DOHH2 (cell line): ENCODE measurements around the gene SLMAP.

ENCODE experiments used
- H3F3A ChIP-seq: fragments of 200-600 bp; sonication (generic), shearing (Covaris generic); 2 replicates; pipeline ENCODE4 v1.6.0; 2016; ENCODE audit warnings: antibody characterized with exemption, mild to moderate bottlenecking; ENCODE audit not compliant: control insufficient read depth, insufficient read depth
- H3K27ac ChIP-seq: fragments of 200-600 bp; sonication (generic); 2 replicates; pipeline ENCODE4 v1.5.1; 2014; ENCODE audit warnings: low read depth, mild to moderate bottlenecking, low read length, moderate library complexity
- H3K27me3 ChIP-seq: fragments of 200-600 bp; sonication (generic); 2 replicates; pipeline ENCODE4 v1.6.1; 2014; ENCODE audit warnings: mild to moderate bottlenecking, low read length, mixed read lengths; ENCODE audit not compliant: control insufficient read depth
- H3K36me3 ChIP-seq: fragments of 200-600 bp; sonication (generic); 2 replicates; pipeline ENCODE4 v1.6.1; 2014; ENCODE audit warnings: mild to moderate bottlenecking, low read length, moderate library complexity, mixed read lengths; ENCODE audit not compliant: control insufficient read depth
- H3K4me1 ChIP-seq: fragments of 200-600 bp; sonication (generic); 2 replicates; pipeline ENCODE4 v1.6.1; 2014; ENCODE audit warnings: mild to moderate bottlenecking, low read length, mixed read lengths; ENCODE audit not compliant: control insufficient read depth
- H3K4me2 ChIP-seq: fragments of 200-600 bp; sonication (generic); 2 replicates; pipeline ENCODE4 v1.6.0; 2014; ENCODE audit warnings: mild to moderate bottlenecking, low read length, moderate library complexity
- H3K4me3 ChIP-seq: fragments of 200-600 bp; sonication (generic); 2 replicates; pipeline ENCODE4 v1.5.1; 2014; ENCODE audit warnings: mild to moderate bottlenecking, low read length, mixed read lengths
- H3K79me2 ChIP-seq: fragments of 200-600 bp; sonication (generic); 2 replicates; pipeline ENCODE4 v1.6.1; 2014; ENCODE audit warnings: mild to moderate bottlenecking, low read length, mixed read lengths; ENCODE audit not compliant: control insufficient read depth
- H3K9me2 ChIP-seq: fragments of 200-600 bp; sonication (generic); replicated peaks from 2 replicates; pipeline ENCODE4 v1.6.1; 2014; ENCODE audit warnings: mild to moderate bottlenecking, low read length, mixed read lengths; ENCODE audit not compliant: control insufficient read depth
- H3K9me3 ChIP-seq: fragments of 200-600 bp; sonication (generic); 2 replicates; pipeline ENCODE4 v1.6.1; 2014; ENCODE audit warnings: antibody characterized with exemption, low read length, mixed read lengths; ENCODE audit not compliant: control insufficient read depth, insufficient read depth
- H4K20me1 ChIP-seq: fragments of 200-600 bp; sonication (generic); 2 replicates; pipeline ENCODE4 v1.6.0; 2014; ENCODE audit warnings: low read depth, mild to moderate bottlenecking, antibody characterized with exemption, low read length, moderate library complexity; ENCODE audit not compliant: control insufficient read depth, insufficient read depth
- EZH2phosphoT487 ChIP-seq: fragments of 200-600 bp; sonication (generic); IDR thresholded peaks from 2 replicates; pipeline ENCODE4 v1.6.1; 2017; ENCODE audit warnings: borderline replicate concordance, mild to moderate bottlenecking, antibody characterized with exemption, low read length, moderate library complexity, mixed read lengths
- TF ChIP-seq, protein P1 (sequence below): fragments of 200-600 bp; sonication (generic); IDR thresholded peaks from one replicate; pipeline ENCODE4 v1.5.1; 2014; ENCODE audit warnings: antibody characterized with exemption, mild to moderate bottlenecking, low read depth, low read length; ENCODE audit not compliant: poor library complexity, severe bottlenecking

Gene SLMAP

DNA sequence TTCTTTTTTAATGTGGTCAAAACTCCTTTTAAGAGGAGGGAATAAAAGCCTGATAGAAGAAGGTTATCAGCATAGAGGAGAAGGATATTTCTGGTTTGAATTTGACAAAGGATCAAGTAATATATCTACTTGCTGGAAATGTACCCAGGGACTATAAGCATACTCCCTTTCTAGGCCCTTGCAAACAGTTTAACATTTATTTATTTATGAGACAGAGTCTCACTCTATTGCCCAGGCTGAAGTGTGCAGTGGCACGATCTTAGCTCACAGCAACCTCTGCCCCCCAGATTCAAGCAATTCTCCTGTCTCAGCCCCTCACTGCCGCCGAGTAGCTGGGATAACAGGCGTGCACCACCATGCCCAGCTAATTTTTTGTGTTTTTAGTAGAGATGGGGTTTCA, 71.6 kb downstream of the SLMAP start:
- H3K4me1 ChIP-seq, result peaks cover 5% of the 10 kb centered on the region; the same call in 1 of the 2 replicates
- peaks cover 16% of the 10 kb centered on the region for H3K36me3 ChIP-seq
- peaks cover 4% of the 10 kb centered on the region; the same call in 1 of the 2 replicates for H3F3A ChIP-seq
- no peaks in the 10 kb centered on the region for H3K27me3 ChIP-seq
- TF ChIP-seq EZH2phosphoT487, result no peak
- no peaks in the 10 kb centered on the region for H3K9me2 ChIP-seq
- no peak overlapping the region for H3K4me2 ChIP-seq
- peaks cover 45% of the 10 kb centered on the region for H3K79me2 ChIP-seq
- H3K4me3 ChIP-seq, result no peak overlapping the region
- H4K20me1 ChIP-seq, result no peaks in the 10 kb centered on the region
- no peak overlapping the region for H3K27ac ChIP-seq
- no peaks in the 10 kb centered on the region for H3K9me3 ChIP-seq

DNA sequence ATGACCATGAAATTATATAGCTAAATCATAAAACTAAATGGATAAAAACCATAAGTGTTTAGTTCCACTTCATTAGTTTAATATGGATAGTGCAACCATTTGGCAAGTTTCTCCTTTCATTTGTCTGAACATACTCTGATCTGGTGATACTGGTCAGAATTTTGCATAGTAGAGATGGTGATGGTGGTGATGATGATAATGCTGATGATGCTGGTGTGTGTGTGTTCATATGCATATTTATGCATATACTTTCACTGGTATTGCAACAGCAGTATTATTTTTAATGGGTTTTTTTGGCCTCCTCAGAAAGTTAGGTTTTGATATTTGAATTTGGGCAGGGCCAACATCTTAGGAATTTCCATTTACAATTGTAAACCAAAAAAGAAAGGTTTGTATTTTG, 76.4 kb downstream of the SLMAP start:
- Histone ChIP-seq H4K20me1 (peaks cover 3% of the 10 kb centered on the region; the same call in 1 of the 2 replicates), H3K27me3 (no peaks in the 10 kb centered on the region), H3K36me3 (peaks cover 17% of the 10 kb centered on the region), H3K9me2 (no peaks in the 10 kb centered on the region), H3F3A (no peaks in the 10 kb centered on the region), H3K4me3 (no peak overlapping the region), H3K27ac (no peak overlapping the region), H3K4me2 (no peak overlapping the region), H3K4me1 (no peaks in the 10 kb centered on the region), H3K79me2 (peaks cover 10% of the 10 kb centered on the region), H3K9me3 (no peaks in the 10 kb centered on the region)
- TF ChIP-seq EZH2phosphoT487, result no peak
- TF ChIP-seq, protein P1, sequence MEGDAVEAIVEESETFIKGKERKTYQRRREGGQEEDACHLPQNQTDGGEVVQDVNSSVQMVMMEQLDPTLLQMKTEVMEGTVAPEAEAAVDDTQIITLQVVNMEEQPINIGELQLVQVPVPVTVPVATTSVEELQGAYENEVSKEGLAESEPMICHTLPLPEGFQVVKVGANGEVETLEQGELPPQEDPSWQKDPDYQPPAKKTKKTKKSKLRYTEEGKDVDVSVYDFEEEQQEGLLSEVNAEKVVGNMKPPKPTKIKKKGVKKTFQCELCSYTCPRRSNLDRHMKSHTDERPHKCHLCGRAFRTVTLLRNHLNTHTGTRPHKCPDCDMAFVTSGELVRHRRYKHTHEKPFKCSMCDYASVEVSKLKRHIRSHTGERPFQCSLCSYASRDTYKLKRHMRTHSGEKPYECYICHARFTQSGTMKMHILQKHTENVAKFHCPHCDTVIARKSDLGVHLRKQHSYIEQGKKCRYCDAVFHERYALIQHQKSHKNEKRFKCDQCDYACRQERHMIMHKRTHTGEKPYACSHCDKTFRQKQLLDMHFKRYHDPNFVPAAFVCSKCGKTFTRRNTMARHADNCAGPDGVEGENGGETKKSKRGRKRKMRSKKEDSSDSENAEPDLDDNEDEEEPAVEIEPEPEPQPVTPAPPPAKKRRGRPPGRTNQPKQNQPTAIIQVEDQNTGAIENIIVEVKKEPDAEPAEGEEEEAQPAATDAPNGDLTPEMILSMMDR, result no peak

DNA sequence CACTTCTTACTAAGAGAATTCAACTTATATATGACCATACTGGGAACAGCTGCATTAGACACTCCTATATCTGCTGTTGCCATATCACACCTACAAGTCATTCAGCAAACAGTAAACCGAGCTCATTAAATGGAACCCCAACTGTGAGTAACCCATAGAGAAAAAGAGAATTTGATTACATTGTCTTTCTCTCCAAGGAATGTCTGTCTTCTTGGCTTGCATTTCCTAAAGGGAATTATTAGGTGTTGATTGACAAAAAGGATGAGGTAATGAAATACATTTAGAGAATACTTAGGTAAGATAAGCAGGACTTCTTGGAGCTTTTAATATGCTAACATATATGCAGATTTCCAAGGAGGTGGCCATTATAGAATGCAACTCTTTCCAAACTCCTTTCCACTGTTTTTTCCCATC, 76.8 kb downstream of the SLMAP start:
- H3K9me2 ChIP-seq, result no peaks in the 10 kb centered on the region
- peaks cover 3% of the 10 kb centered on the region; the same call in 1 of the 2 replicates for H4K20me1 ChIP-seq
- H3K4me2 ChIP-seq, result no peak overlapping the region
- no peaks in the 10 kb centered on the region for H3K4me1 ChIP-seq
- no peaks in the 10 kb centered on the region for H3K9me3 ChIP-seq
- H3K27ac ChIP-seq, result no peak overlapping the region
- H3F3A ChIP-seq, result no peaks in the 10 kb centered on the region
- H3K36me3 ChIP-seq, result peaks cover 17% of the 10 kb centered on the region
- H3K27me3 ChIP-seq, result no peaks in the 10 kb centered on the region
- no peak for TF ChIP-seq EZH2phosphoT487
- TF ChIP-seq, protein P1, result no peak
- no peak overlapping the region for H3K4me3 ChIP-seq
- H3K79me2 ChIP-seq, result peaks cover 6% of the 10 kb centered on the region

DNA sequence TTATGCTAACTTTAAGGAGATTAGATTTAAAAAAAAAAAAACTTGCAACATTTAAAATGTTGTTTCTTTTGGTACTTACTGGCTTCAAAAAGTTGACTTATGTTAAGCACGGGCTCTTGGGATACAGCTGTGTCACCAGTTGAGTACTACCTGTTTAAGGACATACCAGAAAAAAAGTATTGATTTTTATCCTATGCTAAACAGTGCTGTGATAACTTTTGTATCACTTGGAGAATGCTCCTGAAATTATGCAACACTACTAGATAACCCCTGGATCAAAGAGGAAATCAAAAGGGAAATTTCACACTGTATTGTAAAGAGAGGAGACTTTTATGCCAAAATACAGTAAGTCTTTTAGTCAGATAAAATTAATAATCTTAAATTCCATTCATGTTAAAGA, 77.7 kb downstream of the SLMAP start:
- Histone ChIP-seq H3F3A (no peaks in the 10 kb centered on the region), H3K9me2 (no peaks in the 10 kb centered on the region), H4K20me1 (peaks cover 3% of the 10 kb centered on the region; the same call in 1 of the 2 replicates), H3K4me2 (no peak overlapping the region), H3K4me3 (no peak overlapping the region), H3K36me3 (peaks cover 17% of the 10 kb centered on the region), H3K4me1 (no peaks in the 10 kb centered on the region), H3K27me3 (no peaks in the 10 kb centered on the region), H3K79me2 (peaks cover under 1% of the 10 kb centered on the region), H3K9me3 (no peaks in the 10 kb centered on the region), H3K27ac (no peak overlapping the region)
- no peak for TF ChIP-seq EZH2phosphoT487
- TF ChIP-seq, protein P1, result no peak
